Sciatic nerve (tissue), 2 donors: ENCODE data around the gene DIS3L. TPM values are rescaled to one million over a fixed set of nuclear protein-coding genes. Genes with fewer than 3 reads are reported as not detected.
"Not testable (repeated sequence)": the region's sequence is repeated elsewhere in the genome, so short reads cannot be mapped to it uniquely, and the experiment has no call there.

Experiments
- ATAC-seq: fragments of 200-7000 bp; cut with Tn5 transposase; one replicate; pipeline ENCODE4 v1.9.1; 2020; ENCODE audit warnings: mild to moderate bottlenecking, moderate library complexity
- DNase-seq: peaks from one replicate; pipeline ENCODE4 v3.0.0-alpha.2; 2020; ENCODE audit warnings: low spot score
- intact Hi-C: fragments of 100-400 bp; cut with DNase I; formaldehyde crosslinking; loops from one replicate; pipeline ENCODE4 v1.14.2; 2022
- total RNA-seq: library from RNA; stranded (reverse); fragmentation: NEBNext Ultra II Directional; extraction: Animal tissue kit (Norgen Biotek cat#: 25700); gene quantifications from one replicate; pipeline ENCODE4 v1.2.1, GENCODE V29; 2021
- donor health status: DM: no; HTN: no; CAD: no.
- donor health status: DM: no; HTN: no; CAD: no.

Gene DIS3L
- total RNA-seq, 1 donor from 2014 or later, result 43.4 TPM

- ATAC-seq, result no peak
- DNase-seq, result no peak
- intact Hi-C loops, result no loop called here
Observed at GRCh38 chr15:66302489-66303278, 9.3 kb downstream of the DIS3L start.

GRCh38 chr15:66304425-66304824 is 11.1 kb downstream of the DIS3L start:
- intact Hi-C loops, DNase-seq, ATAC-seq: not testable (repeated sequence)

GRCh38 chr15:66306381-66306780 is 13.0 kb downstream of the DIS3L start:
- ATAC-seq (no peak), DNase-seq (no peak)
- intact Hi-C loops, result no loop called here

GRCh38 chr15:66308531-66308930 is 15.2 kb downstream of the DIS3L start:
- intact Hi-C loops, result no loop called here
- DNase-seq, result no peak
- no peak for ATAC-seq

- ATAC-seq (no peak), DNase-seq (no peak)
- intact Hi-C loops, result no loop called here
Observed at GRCh38 chr15:66309828-66310227, 16.5 kb downstream of the DIS3L start.

- intact Hi-C loops, result no loop called here
- no peak for DNase-seq
- ATAC-seq, result no peak
Observed at GRCh38 chr15:66310786-66311185, 17.4 kb downstream of the DIS3L start.

- ATAC-seq (no peak), DNase-seq (no peak)
- intact Hi-C loops, result no loop called here
Observed at GRCh38 chr15:66312144-66312543, 18.8 kb downstream of the DIS3L start.

- intact Hi-C loops, result no loop called here
- ATAC-seq (no peak), DNase-seq (no peak)
Observed at GRCh38 chr15:66323312-66323928, 30.1 kb downstream of the DIS3L start.

- intact Hi-C loops, result no loop called here
- ATAC-seq, result no peak
- no peak for DNase-seq
Observed at GRCh38 chr15:66326051-66326450, 32.7 kb downstream of the DIS3L start.

GRCh38 chr15:66327736-66328135 is 34.4 kb downstream of the DIS3L start:
- DNase-seq, result no peak
- intact Hi-C loops, result no loop called here
- no peak for ATAC-seq

GRCh38 chr15:66328771-66329170 is 35.4 kb downstream of the DIS3L start:
- intact Hi-C loops, result no loop called here
- DNase-seq (no peak), ATAC-seq (no peak)

- DNase-seq, ATAC-seq, intact Hi-C loops: not testable (repeated sequence)
Observed at GRCh38 chr15:66348530-66348929, 55.2 kb downstream of the DIS3L start.

GRCh38 chr15:66356077-66356358 is 62.6 kb downstream of the DIS3L start:
- ATAC-seq (no peak), DNase-seq (no peak)
- intact Hi-C loops, result no loop called here

- ATAC-seq, result peak; percentile 99
- intact Hi-C loops, result no loop called here
- peak; percentile 98 for DNase-seq
Observed at GRCh38 chr15:66356359-66357236, 63.2 kb downstream of the DIS3L start, which contains the start of gene TIPIN. TSS of gene TIPIN (minus strand) at chr15:66356685. CDS start at chr15:66352947, 3,738 bp downstream.

- DNase-seq (no peak), ATAC-seq (no peak)
- intact Hi-C loops, result no loop called here
Observed at GRCh38 chr15:66359740-66360139, 66.4 kb downstream of the DIS3L start.

GRCh38 chr15:66361745-66362460 is 68.5 kb downstream of the DIS3L start:
- intact Hi-C loops, DNase-seq, ATAC-seq: not testable (repeated sequence)

GRCh38 chr15:66362776-66363175 is 69.4 kb downstream of the DIS3L start:
- intact Hi-C loops, result no loop called here
- DNase-seq (no peak), ATAC-seq (no peak)

- intact Hi-C loops, result no loop called here
- no peak for DNase-seq
- ATAC-seq, result no peak
Observed at GRCh38 chr15:66364944-66365528, 71.7 kb downstream of the DIS3L start.
